Transverse colon (tissue), 4 donors: ENCODE results near the gene VSIG8. TPM values are rescaled to one million over a fixed set of nuclear protein-coding genes. Genes with fewer than 3 reads are reported as not detected.
A peak's percentile ranks its signal among the peaks of the same experiment; 100 is the strongest.

Experiments
- DNase-seq: peaks from one replicate; pipeline ENCODE4 v3.0.0-alpha.2; 2019
- H3K27ac ChIP-seq, 4 donors: fragments of 200-600 bp; sonication (generic); 2 replicates each; pipeline ENCODE4 v1.5.1; 2016 to 2018; ENCODE audit warnings: inconsistent platforms in 4 of 4
- H3K27me3 ChIP-seq: fragments of 200-600 bp; sonication (generic); 2 replicates; pipeline ENCODE4 v1.5.1; 2017; ENCODE audit warnings: inconsistent platforms
- H3K36me3 ChIP-seq, 4 donors: fragments of 200-600 bp; sonication (generic); 2 replicates each; pipeline ENCODE4 v1.5.1; 2017 to 2019; ENCODE audit warnings: inconsistent platforms in 4 of 4
- H3K4me1 ChIP-seq, 4 donors: fragments of 200-600 bp; sonication (generic); 2 replicates each; pipeline ENCODE4 v1.5.1; 2017 to 2020; ENCODE audit warnings: inconsistent platforms in 4 of 4
- H3K4me3 ChIP-seq, 4 donors: fragments of 200-600 bp; sonication (generic); 1 replicate in 1 of 4; 2 replicates in 3 of 4; pipeline versions ENCODE4 v1.5.1 to v1.6.1; 2017 to 2019; ENCODE audit warnings: inconsistent platforms in 4 of 4
- H3K9me3 ChIP-seq, 2 donors: fragments of 200-600 bp; sonication (generic); 2 replicates each; pipeline ENCODE4 v1.5.1; 2017 to 2019; ENCODE audit warnings: inconsistent platforms in 2 of 2
- EP300 ChIP-seq: sonication (generic); formaldehyde crosslinking; IDR thresholded peaks from one replicate; pipeline ENCODE4 v1.6.1; 2017; ENCODE audit warnings: antibody characterized with exemption, low read depth
- POLR2A ChIP-seq: fragments of 450-650 bp; IDR thresholded peaks from one replicate; pipeline ENCODE4 v1.6.1; 2016; ENCODE audit warnings: antibody characterized with exemption, mild to moderate bottlenecking, moderate library complexity
- POLR2AphosphoS5 ChIP-seq, 3 donors: sonication (generic); formaldehyde crosslinking; IDR thresholded peaks; one replicate each; pipeline ENCODE4 v1.6.1; 2016; ENCODE audit warnings: antibody characterized with exemption in 3 of 3
- WGBS, 2 donors: methylation state at CpG; one replicate each; pipeline ENCODE4 v1.1.5; 2018; ENCODE audit warnings: low coverage in 1 of 2; 5-methylcytosine and 5-hydroxymethylcytosine counted together
- in situ Hi-C, 4 donors: fragments of 200-750 bp; cut with MboI; loops; one replicate each; pipeline versions ENCODE4 v1.15.0 to v1.15.1; 2017; ENCODE audit warnings: low sequenced_read_pairs in 3 of 4, low pct_ligation_motif_present in 1 of 4, low pct_unique_long_range_greater_than_20kb in 1 of 4
- intact Hi-C: fragments of 100-400 bp; cut with DNase I; formaldehyde crosslinking; loops from one replicate; pipeline ENCODE4 v1.15.1; 2023; ENCODE audit warnings: low total_unique reads
- total RNA-seq, 4 donors: library from RNA; depleted of rRNA; stranded (reverse); fragments of >200 nt; gene quantifications; one replicate each; pipeline ENCODE4 v1.1.0, GENCODE V29; 2016
- TF ChIP-seq, protein P1 (sequence below), 5 experiments: fragments of 200-600 bp in 3 of 5; fragments of 450-650 bp in 2 of 5; sonication (generic) in 3 of 5; IDR thresholded peaks; 1 replicate in 2 of 5; 2 replicates in 3 of 5; pipeline ENCODE4 v1.5.1; 2016 to 2017; ENCODE audit warnings: antibody characterized with exemption in 5 of 5, inconsistent platforms in 3 of 5, mild to moderate bottlenecking in 2 of 5, moderate library complexity in 1 of 5

The VSIG8 gene
- total RNA-seq, 4 donors from 2014 or later, result not detected

DNA sequence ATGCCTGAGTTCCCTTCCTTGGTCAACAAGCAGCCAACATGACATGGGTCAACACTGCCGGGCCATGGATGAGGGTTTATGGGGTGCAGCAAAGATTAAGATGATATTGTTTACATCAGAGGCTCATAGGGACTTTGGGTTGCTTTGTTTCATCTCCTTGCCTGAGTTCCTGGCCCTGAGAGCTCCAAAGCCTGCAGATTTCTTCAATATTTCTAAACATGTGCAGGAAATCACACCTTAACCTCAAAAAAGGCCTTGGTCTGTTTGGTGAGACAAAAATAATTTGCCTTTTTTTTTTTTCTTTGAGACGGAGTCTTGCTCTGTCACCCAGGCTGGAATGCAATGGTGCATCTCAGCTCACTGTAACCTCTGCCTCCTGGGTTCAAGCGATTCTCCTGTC, 34.9 kb downstream of the VSIG8 start:
- H3K36me3 ChIP-seq, result no peaks in the 10 kb centered on the region
- no peaks in the 10 kb centered on the region for H3K27me3 ChIP-seq
- H3K4me1 ChIP-seq, result peaks cover 0 to 8% (median 0%) of the 10 kb centered on the region in 4 donors
- in situ Hi-C loops, result no loop called here
- H3K4me3 ChIP-seq, result peak overlapping the region in 1 of 4 donors; percentile 20
- 84 to 100% methylated on average over 1 to 3 of the region's 3 CpGs for WGBS, 2 donors
- TF ChIP-seq EP300 (no peak), POLR2AphosphoS5 (IDR thresholded peaks at IDR 0.05) (no peak), POLR2A (no peak)
- TF ChIP-seq, protein P1, sequence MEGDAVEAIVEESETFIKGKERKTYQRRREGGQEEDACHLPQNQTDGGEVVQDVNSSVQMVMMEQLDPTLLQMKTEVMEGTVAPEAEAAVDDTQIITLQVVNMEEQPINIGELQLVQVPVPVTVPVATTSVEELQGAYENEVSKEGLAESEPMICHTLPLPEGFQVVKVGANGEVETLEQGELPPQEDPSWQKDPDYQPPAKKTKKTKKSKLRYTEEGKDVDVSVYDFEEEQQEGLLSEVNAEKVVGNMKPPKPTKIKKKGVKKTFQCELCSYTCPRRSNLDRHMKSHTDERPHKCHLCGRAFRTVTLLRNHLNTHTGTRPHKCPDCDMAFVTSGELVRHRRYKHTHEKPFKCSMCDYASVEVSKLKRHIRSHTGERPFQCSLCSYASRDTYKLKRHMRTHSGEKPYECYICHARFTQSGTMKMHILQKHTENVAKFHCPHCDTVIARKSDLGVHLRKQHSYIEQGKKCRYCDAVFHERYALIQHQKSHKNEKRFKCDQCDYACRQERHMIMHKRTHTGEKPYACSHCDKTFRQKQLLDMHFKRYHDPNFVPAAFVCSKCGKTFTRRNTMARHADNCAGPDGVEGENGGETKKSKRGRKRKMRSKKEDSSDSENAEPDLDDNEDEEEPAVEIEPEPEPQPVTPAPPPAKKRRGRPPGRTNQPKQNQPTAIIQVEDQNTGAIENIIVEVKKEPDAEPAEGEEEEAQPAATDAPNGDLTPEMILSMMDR (IDR thresholded peaks at IDR 0.05), result no peak
- intact Hi-C loops, result no loop called here
- no peak for DNase-seq
- H3K9me3 ChIP-seq, result no peaks in the 10 kb centered on the region
- peak overlapping the region in 2 of 4 donors; percentile 19 to 28 for H3K27ac ChIP-seq

DNA sequence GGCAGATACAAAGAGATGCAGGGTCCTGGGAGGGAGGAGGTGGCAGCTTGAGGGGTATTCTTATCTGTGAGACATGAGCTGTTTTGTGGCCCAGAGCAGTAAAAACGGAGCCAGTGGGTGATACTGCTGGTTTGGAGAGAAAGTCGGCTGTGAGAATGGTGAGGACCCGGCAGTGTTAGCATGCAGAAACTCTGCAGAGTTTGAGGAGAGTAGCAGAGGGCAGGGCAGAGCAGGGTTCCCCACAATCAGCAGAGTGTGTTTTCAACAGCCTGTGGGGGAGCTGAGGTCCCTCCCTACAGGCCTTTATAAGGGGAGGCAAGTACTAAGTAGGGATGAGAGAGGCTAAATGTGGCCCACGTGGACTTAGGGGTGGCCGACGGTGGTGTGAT, 35.4 kb downstream of the VSIG8 start:
- Histone ChIP-seq H3K4me3 (peak overlapping the region in 1 of 4 donors; percentile 20), H3K36me3 (no peaks in the 10 kb centered on the region), H3K9me3 (no peaks in the 10 kb centered on the region), H3K27me3 (no peaks in the 10 kb centered on the region), H3K27ac (peak overlapping the region in 2 of 4 donors; percentile 19 to 28), H3K4me1 (peaks cover 0 to 8% (median 0%) of the 10 kb centered on the region in 4 donors)
- WGBS, 2 donors, result 84 to 92% methylated on average over 4 to 6 of the region's 6 CpGs
- no peak for DNase-seq
- in situ Hi-C loops (no loop called here), intact Hi-C loops (no loop called here)
- TF ChIP-seq EP300, result no peak
- no peak for TF ChIP-seq POLR2AphosphoS5 (IDR thresholded peaks at IDR 0.05)
- TF ChIP-seq POLR2A, result no peak
- TF ChIP-seq, protein P1 (IDR thresholded peaks at IDR 0.05), result no peak

DNA sequence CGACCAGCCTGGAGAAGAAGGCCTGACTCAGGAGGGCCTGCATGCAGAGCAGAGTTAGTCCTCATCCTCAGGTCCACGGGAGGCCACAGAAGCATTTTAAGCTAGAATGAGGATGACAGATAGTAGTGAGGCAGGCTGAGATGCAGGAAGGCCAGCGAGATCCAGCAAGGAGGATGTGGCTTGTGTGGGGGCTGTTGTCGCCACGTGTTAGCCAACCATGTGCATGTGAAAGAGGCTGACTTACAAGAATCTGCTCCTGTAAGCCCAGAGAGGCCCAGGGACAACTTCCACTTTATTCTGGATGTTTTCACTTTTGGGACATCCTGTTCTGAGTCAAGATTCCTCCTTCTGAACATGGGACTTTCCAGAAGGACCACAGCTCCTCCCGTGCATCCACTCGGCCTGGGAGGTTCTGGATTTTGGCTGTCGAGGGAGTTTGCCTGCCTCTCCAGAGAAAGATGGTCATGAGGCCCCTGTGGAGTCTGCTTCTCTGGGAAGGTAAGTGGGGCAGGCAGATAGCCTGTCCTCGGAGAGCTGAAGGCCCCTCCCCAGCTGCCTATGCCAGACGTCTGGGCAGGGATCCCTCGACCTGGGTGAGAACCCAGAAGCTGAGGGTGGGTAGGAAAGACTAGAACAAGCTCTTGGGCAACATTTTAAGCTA, 35.9 kb downstream of the VSIG8 start, which contains the start of gene SLAMF8:
Gene SLAMF8, plus strand, starts transcription at position 433 of the 661 bp plus-strand sequence. Its CDS starts 26 bp downstream, at position 459.
- 75% methylated on average over 11 of the region's 11 CpGs; no CpG with 5 or more reads in 1 of the 2 donors for WGBS, 2 donors
- Histone ChIP-seq H3K4me3 (peak within 1 kb of the TSS in 1 of 4 donors; percentile 20), H3K9me3 (no peaks in the 10 kb centered on the region), H3K27ac (peak within 1 kb of the TSS in 2 of 4 donors; percentile 19 to 28), H3K4me1 (peaks cover 0 to 8% (median 0%) of the 10 kb centered on the region in 4 donors), H3K36me3 (no peaks in the 10 kb centered on the region), H3K27me3 (no peaks in the 10 kb centered on the region)
- TF ChIP-seq, protein P1 (IDR thresholded peaks at IDR 0.05), result no peak
- no peak for TF ChIP-seq POLR2AphosphoS5 (IDR thresholded peaks at IDR 0.05)
- no peak for TF ChIP-seq POLR2A
- no peak for TF ChIP-seq EP300
- DNase-seq, result peak; percentile 61
- in situ Hi-C loops, result no loop called here
- intact Hi-C loops, result no loop called here

DNA sequence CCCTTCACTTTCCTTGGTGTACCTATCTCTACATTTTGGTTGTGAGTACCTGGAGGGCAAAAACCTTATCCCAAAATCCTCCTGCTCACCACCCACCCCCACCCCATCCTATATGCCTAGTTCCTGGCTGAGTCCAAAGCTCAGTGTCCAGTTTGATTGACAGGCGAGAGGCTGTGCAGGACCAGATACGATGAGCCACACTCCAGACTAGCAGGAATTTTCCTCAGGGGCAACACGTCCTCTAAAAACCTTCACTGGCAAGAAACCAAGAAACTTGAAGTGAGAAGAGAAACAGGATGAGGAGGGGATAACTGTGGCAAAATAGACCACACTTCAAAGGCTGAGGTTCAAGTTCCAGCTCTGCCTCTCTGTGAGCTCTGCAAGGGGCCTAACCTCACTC, 36.9 kb downstream of the VSIG8 start:
- H3K4me1 ChIP-seq, result peaks cover 0 to 8% (median 0%) of the 10 kb centered on the region in 4 donors
- H3K27me3 ChIP-seq, result no peaks in the 10 kb centered on the region
- intact Hi-C loops, result no loop called here
- H3K36me3 ChIP-seq, result no peaks in the 10 kb centered on the region
- no peaks in the 10 kb centered on the region for H3K9me3 ChIP-seq
- TF ChIP-seq, protein P1 (IDR thresholded peaks at IDR 0.05), result no peak
- TF ChIP-seq POLR2AphosphoS5 (IDR thresholded peaks at IDR 0.05) (no peak), EP300 (no peak), POLR2A (no peak)
- in situ Hi-C loops, result no loop called here
- no peak for DNase-seq
- WGBS, 2 donors, result 64% methylated on average over 3 of the region's 3 CpGs; no CpG with 5 or more reads in 1 of the 2 donors
- H3K4me3 ChIP-seq, result no peak overlapping the region
- H3K27ac ChIP-seq, result no peak overlapping the region
